GM10266 (cell line): ENCODE data around the gene FHIT.

Experiments
- DNase-seq: peaks from one replicate; pipeline ENCODE4 v3.0.0; 2012; ENCODE audit errors: extremely low spot score
- CTCF ChIP-seq: IDR thresholded peaks from 2 replicates; pipeline ENCODE4 v1.5.1; 2012; ENCODE audit warnings: mild to moderate bottlenecking, low read depth; ENCODE audit not compliant: control insufficient read depth, insufficient read depth; ENCODE audit errors: missing control alignments

The FHIT gene

GRCh38 chr3:59818919-59819300, 1432.3 kb downstream of the FHIT start:
- TF ChIP-seq CTCF: no peak
- no peak for DNase-seq

- TF ChIP-seq CTCF: no peak
- DNase-seq: no peak
Measured at GRCh38 chr3:59818033-59818918, 1433.0 kb downstream of the FHIT start.

- no peak for TF ChIP-seq CTCF
- DNase-seq: no peak
Measured at GRCh38 chr3:59817511-59817910, 1433.7 kb downstream of the FHIT start.

GRCh38 chr3:59816312-59816711, 1434.9 kb downstream of the FHIT start:
- no peak for DNase-seq
- TF ChIP-seq CTCF: no peak

- TF ChIP-seq CTCF: no peak
Measured at GRCh38 chr3:59813148-59813538, 1438.1 kb downstream of the FHIT start.

GRCh38 chr3:59812237-59813147, 1438.8 kb downstream of the FHIT start:
- TF ChIP-seq CTCF: no peak

More at GRCh38 chr3:59813148-59813538, 1438.1 kb downstream of the FHIT start:
- no peak for DNase-seq

More at GRCh38 chr3:59812237-59813147, 1438.8 kb downstream of the FHIT start:
- DNase-seq: no peak
